Measurements from ENCODE around the gene TMEM52. TPM values are rescaled to one million over a fixed set of nuclear protein-coding genes. Genes with fewer than 3 reads are reported as not detected.
A peak's percentile ranks its signal among the peaks of the same experiment; 100 is the strongest.

The TMEM52 gene
- total and polyA plus RNA-seq, 2 of the 13 experiments (the other 11 are each of a cell fraction or from before 2014, with no cell fraction given), result 13.2 to 18.7 TPM

- no peak for TF ChIP-seq AFF4 (CRISPR knock-in tag; IDR thresholded peaks at IDR 0.05)
- TF ChIP-seq PHB2 (IDR thresholded peaks at IDR 0.05; ENCODE audit: partially characterized antibody), result no peak
- TF ChIP-seq KLF13 (CRISPR knock-in tag; IDR thresholded peaks at IDR 0.05), result no peak
- peak; percentile 32; the same call in 1 of the 2 replicates for TF ChIP-seq HOXD1 (CRISPR knock-in tag; IDR thresholded peaks at IDR 0.05)
- TF ChIP-seq NCOA1 (CRISPR knock-in tag; IDR thresholded peaks at IDR 0.05), result no peak
- no peak for TF ChIP-seq NFKB2 (CRISPR knock-in tag; IDR thresholded peaks at IDR 0.05; ENCODE audit: borderline replicate concordance)
- TF ChIP-seq ZSCAN21 (CRISPR knock-in tag; IDR thresholded peaks at IDR 0.05; ENCODE audit: borderline replicate concordance), result no peak
- TF ChIP-seq KLF16 (CRISPR knock-in tag; IDR thresholded peaks at IDR 0.05), result no peak
- TF ChIP-seq SP1 (IDR thresholded peaks at IDR 0.05), result no peak
- TF ChIP-seq SP1 (CRISPR knock-in tag; IDR thresholded peaks at IDR 0.05), result no peak
- no peak for TF ChIP-seq NFIC (IDR thresholded peaks at IDR 0.05; ENCODE audit: low read length)
- no peak for TF ChIP-seq CBX1 (IDR thresholded peaks at IDR 0.05; ENCODE audit: low read depth)
- TF ChIP-seq NCOR1 (IDR thresholded peaks at IDR 0.05; ENCODE audit: borderline replicate concordance, low read length), result no peak
- no peak for TF ChIP-seq ZFP36L2 (CRISPR knock-in tag; IDR thresholded peaks at IDR 0.05)
- TF ChIP-seq GATAD1 (CRISPR knock-in tag; IDR thresholded peaks at IDR 0.05), result no peak
- no peak for TF ChIP-seq ZNF274 (CRISPR knock-in tag; IDR thresholded peaks at IDR 0.05)
- TF ChIP-seq ETV5 (CRISPR knock-in tag; IDR thresholded peaks at IDR 0.05; ENCODE audit: borderline replicate concordance), result peak; percentile 71; the same call in 1 of the 2 replicates
- TF ChIP-seq XRCC5 (optimal IDR thresholded peaks at IDR 0.05; ENCODE audit: low read length), result no peak
- no peak for TF ChIP-seq ZNF589 (CRISPR knock-in tag; conservative IDR thresholded peaks at IDR 0.05)
- TF ChIP-seq CHD4 (IDR thresholded peaks at IDR 0.05; ENCODE audit: borderline replicate concordance, low read length), result no peak
- TF ChIP-seq ZBTB2 (CRISPR knock-in tag; IDR thresholded peaks at IDR 0.05; ENCODE audit: low read depth), result no peak
- 0 out of 2 replicates have a peak, but pooled peaks have one; percentile 51 for TF ChIP-seq ZBTB26 (CRISPR knock-in tag; IDR thresholded peaks at IDR 0.05; ENCODE audit: borderline replicate concordance)
These were observed 36.6 kb upstream of the TMEM52 start (continued) for GRCh38 chr1:1955621-1956094.
